Measurements from ENCODE around the gene MAP6D1.

MAP6D1 gene

GRCh38 chr3:183822631-183823030, 2.7 kb downstream of the MAP6D1 start:
- DNase-seq, result no peak

DNA sequence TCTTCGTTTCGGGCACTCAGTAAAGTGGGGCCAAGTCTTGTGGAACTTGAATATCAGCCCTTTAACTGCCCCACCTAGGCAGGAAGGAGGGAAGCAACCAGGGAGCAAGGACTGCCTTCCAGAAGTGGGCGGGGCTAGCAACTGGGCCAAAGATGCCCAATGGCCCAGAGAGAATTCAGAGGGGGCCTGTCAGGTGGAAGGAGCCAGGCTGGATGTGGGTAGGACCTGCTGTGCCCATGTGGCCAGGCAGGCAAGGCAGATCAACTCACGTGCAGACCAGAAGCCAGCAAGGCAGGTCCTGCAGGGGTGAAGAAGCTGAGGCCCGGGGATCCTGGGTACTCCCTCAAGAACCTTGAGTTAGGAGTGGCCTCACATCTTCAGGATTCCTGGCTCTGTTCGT, 5.5 kb downstream of the MAP6D1 start:
- DNase-seq, result no peak

DNA sequence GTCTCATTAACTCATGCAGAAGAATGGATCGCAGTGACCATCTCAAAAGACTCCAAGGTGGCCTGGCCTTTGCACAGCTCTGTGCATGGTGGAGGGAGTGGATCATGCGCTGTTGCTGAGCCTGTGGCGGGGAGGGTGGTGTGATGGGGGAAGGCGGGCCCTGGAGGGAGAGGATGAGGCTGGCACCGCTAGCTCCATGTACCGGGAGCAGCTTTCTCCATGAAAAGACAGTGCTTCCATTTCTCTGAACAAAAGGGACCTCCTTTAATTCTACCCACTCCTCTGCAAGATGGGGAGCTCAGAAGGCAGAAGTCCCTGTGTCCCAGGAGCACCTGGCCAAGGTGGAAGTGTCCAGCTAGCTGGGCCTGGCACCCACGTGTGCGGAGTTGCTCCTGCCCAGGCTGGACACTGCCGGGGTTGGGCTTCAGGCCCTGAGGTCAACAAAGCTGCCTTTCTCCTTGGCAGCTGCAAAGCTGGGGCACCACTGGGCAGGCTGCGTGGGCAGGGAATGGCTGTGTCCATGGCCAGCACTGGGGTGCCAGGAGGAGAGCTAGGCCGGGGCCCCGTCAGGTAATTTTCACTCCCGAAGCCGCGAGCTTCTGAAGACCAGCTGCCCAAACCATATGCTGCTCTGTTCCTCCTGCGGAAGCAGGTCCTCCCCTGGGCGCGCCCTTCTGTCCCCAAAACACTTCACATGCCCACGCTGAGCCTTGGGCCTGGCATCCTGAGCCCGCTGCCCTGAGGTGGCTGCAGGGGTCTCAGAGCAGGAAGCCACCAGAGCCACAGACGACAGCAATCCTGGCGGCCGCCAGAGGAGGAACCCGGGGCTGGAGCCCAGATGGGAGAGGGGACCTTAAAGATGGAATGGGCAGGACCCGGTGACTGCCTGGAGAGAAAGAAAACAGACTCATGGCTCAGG, 6.4 kb downstream of the MAP6D1 start:
- no peak for DNase-seq

- DNase-seq, result no peak
These were observed 7.2 kb downstream of the MAP6D1 start for GRCh38 chr3:183818041-183818620.

DNA sequence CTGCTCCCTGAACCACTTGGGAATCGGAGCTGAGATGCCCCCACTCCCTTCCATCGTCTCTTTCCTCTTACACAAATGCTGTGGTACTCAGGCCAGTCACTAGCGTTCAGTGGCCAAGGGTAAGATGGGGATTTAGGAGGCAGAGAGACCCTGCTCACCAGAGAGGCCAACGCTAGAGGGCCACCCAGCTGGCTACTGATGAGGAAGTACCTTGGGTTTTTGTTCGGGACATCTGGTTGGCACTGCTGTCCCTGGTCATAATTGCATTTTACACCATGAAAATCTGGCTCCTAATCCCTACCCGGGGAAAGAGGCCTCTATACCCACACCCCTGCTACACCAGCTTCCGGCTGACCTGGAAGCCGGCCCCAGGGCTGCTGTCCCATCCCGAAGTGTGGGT, 7.7 kb downstream of the MAP6D1 start:
- no peak for DNase-seq

DNA sequence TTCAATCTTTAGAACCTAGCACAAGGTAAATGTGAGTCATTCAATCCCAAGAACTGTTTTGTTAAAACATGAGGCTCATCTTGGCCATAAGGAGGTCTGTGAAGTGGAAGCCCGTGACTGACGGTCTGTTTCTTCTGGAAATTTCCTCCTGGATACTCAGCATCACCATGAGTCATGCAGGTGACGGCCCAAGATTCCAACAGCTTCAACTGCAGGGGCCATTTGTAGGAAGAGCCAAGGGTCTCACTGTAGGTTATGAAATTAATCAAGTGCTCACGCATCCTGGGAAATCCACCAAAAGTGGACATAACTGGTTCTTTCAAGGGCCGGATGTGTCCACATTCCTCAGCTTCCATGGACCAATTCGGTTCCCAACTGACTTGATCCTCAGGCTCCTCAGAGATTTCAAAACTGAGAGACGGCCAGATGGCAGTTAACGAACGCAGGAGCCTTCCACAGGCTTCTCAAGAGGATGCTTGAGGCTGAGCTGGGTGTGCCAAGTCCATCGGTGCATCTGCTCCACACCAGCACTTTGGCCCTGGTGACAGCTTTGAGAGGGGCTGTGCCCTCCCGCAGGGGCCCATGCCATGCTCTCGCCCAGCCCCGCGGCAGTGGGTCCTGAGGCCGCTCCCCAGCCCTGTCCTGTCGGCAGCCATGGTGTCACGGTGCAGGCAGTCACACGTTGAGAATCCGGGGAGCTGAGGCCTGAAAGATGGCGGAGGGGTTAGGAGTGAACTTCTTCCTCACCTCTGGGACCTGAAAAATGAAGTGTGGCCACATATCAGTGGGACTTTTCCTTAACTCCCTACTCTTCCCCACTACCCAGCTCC, 8.5 kb downstream of the MAP6D1 start:
- DNase-seq, result no peak

GRCh38 chr3:183815951-183816475, 9.4 kb downstream of the MAP6D1 start:
- DNase-seq, result no peak

- peak in 1 of 2 donors; percentile 42 for DNase-seq
These were observed 9.8 kb downstream of the MAP6D1 start for GRCh38 chr3:183815563-183815940.

- no peak for DNase-seq
These were observed 11.1 kb downstream of the MAP6D1 start for GRCh38 chr3:183814240-183814639.

DNA sequence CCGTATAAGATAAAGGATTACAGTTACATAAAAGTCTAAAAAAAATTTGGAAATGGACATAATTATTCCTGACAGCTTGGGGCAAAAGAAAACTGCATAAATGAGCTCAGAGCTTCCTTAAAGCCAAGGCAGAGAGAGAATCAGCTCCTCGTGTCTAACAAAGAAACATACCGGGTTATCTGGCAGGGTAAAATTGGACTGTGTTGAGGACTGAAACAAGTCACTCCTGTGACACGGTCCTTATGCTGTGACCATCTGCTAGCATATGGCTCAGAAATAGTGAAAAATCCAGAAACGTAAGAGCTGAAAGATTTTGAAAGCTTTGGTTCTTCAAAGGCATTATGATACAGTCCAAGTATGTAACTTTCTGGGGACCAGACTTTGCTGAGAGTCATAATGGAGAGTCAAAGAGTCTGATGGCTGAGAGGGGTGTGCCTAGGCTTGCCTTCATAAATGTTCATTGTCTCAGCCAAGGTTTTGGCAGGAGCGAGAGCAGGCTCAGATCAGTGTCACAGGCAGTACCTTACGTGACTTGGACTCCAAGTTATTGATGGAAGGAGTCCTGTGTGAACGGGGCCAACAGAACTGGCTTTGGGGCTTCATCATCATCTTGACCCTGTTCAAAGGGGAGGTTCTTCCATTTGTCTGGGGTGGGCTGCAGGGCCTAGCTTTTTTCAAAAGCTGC, 12.5 kb downstream of the MAP6D1 start:
- no peak for DNase-seq

- DNase-seq, result no peak
These were observed 13.7 kb downstream of the MAP6D1 start for GRCh38 chr3:183811638-183812037.

- DNase-seq, result no peak
These were observed 14.5 kb downstream of the MAP6D1 start for GRCh38 chr3:183810643-183811594.

DNA sequence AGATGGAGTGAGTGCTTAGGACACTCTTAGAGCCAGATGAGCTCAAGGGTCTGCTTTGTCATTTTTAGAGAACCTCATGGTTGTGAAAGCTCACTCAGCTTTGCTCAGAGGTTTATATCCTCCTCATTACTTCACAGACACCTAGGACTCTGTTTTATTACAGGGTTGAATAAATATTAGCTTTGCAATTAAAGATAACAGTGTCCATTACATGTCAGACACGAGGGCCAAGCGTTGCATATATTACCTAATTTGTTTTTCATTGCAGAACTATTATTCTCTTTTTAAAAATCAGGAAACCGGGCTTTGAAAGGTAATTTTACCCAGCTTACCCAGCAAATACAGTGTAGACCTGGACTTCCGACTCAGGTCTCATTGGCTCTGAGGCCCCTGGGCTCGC, 16.1 kb downstream of the MAP6D1 start:
- DNase-seq, result no peak

- no peak for DNase-seq
These were observed 17.0 kb downstream of the MAP6D1 start for GRCh38 chr3:183808355-183808754.

DNA sequence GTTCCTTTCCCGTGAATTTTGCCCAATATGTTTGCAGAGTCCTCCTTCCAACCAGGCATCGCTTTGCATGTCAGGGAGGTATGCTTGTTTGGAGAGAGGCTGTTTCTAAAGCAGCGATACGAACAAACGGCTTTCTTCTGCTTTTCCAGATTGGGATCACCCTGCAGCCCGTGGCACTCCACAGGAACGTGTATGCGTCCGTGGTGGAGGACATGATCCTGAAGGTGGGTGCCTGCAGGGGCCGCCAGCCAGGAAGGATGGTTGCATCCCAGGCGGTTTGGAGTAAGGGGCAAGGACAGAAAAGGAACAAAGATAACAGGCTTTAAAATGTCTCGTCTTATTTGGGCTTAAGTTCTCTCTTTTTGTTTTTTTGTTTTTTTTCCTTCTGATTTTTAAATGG, 17.5 kb downstream of the MAP6D1 start:
- DNase-seq, result no peak

DNA sequence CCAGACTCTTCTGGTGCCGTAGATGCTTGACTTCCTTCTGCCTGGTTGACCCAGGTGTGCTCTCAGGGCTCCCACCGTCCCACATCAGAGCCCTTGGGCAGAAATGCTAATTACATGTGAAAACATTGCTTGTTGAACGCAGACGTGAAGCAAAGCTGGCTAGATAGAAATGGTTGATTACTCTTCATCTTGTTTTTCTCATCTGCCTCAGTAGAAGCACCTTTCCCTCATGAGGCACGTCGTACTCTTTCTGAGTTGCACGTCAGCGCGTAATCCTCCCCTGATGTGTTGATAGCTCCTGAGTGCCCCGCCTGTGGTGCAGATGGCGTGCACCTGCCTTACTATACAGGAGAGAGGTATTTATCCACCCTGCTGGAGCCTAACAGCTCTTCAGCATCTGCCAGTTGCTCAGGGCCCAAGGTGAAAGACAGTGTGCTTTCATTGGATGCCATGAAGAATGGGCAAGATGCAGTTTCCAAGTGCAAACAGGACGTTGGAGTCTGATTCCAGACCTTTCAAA, 18.1 kb downstream of the MAP6D1 start:
- DNase-seq, result no peak

- DNase-seq, result no peak
These were observed 22.4 kb downstream of the MAP6D1 start for GRCh38 chr3:183802989-183803388.

GRCh38 chr3:183801601-183802000, 23.8 kb downstream of the MAP6D1 start:
- no peak for DNase-seq

DNA sequence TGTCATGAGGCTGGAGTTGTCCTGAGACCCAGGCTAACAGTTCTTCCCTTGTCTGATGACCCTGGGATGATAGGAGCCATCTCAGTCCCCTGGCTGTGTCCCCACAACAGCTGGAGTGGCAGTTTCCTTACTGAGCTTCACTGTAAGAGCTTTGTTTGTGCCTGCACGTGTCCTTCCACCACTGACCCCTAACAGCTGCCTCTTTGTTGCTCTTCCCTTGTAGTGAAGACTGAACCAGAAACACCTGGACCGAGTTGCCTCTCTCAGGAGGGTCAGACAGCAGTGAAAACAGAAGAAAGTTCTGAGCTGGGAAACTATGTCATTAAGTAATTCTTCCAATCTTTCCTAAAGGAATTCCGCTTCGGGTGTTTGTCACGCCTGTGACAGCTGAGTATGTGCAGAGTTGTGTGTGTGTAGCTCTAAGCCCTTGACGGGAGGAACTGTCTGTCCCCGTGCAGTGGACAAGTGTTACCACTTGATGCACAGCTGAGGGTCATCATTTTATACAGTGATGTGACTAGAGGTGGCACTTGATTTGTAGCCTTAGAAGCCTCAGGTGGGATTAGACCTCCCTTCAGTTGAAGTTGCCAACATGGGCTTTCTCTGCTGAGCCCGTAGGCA, 25.0 kb downstream of the MAP6D1 start:
- no peak for DNase-seq

GRCh38 chr3:183799461-183799860, 25.9 kb downstream of the MAP6D1 start:
- DNase-seq, result no peak

GRCh38 chr3:183797996-183798395, 27.4 kb downstream of the MAP6D1 start:
- no peak for DNase-seq

All from CD4-positive, alpha-beta T cell treated with Interferon alpha-2 for 1 hour (primary cell).